Stimulated activated CD4-positive, alpha-beta T cell treated with anti-CD3 and anti-CD28 coated beads, Interleukin-1b, Interleukin-23, amount 100 ng/mL, for 24 hours (primary cell): ENCODE data around the gene ALDH4A1.

Source experiments
- DNase-seq, 4 experiments: peaks; one replicate each; pipeline ENCODE4 v3.0.0-alpha.2; 2020; ENCODE audit warnings: low read depth in 4 of 4, low spot score in 1 of 4

The ALDH4A1 gene

DNA sequence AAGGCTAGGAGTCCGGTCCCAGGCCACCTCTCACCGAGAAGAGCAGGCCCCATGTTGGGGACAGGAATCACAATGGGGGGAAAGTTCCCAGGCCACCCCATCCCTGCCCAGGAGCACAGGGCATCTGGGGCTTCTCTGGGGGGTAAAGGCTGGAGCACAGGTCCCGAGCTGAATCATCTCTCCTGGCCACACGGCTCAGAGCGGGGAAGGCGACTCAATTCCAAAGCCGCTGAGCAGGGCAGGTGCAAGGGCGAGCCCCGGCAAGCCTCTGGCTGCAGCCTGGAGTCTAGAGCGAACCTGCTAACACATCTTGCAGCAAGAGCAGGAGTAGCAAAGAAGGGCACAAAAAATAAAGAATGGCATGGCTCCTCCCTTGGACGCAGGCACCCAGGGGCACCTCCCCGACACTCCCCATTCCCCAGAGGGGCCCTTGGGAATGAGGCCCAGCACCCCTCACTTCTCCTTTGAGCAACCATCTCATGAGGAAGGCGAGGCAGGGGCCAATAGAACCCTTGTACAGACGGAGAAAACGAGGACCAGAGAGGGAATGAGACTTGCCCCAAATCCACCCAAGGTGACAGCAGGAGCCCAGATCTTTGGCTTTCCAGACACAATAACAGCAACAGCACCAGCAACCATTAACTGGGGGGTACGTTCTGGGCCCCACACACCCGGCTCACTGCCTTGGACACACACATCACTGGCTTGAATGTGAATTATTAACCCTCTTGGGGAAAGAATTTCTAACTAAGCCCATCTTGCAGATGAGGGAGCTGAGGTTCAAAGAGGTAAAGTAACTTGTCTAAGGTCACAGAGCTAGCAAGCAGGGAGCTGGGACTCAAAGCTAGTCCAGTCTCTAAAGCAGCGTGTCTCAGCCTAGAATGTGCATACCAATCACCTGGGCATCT is 20.7 kb upstream of the ALDH4A1 start:
- no peak for DNase-seq

DNA sequence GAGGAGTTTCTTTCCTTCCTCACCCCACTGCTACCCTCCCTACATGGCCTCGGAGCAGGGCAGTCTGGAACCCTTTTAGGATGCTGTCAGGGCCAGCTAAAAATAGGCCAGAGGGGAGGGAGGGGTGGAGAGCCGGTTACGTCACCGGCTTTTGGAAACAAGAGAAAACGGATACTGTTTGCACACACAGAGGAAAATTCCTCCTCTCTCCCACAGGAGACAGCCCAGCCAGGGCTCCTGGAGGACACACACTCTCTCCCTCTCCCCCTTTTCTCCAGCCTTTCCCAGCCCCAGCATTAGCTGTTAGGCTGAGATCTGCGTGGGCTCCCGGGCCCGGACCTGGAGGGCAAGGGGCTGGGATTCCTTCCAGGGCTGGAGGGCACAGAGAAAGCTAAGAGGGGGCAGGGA is 20.0 kb upstream of the ALDH4A1 start:
- no peak for DNase-seq

DNA sequence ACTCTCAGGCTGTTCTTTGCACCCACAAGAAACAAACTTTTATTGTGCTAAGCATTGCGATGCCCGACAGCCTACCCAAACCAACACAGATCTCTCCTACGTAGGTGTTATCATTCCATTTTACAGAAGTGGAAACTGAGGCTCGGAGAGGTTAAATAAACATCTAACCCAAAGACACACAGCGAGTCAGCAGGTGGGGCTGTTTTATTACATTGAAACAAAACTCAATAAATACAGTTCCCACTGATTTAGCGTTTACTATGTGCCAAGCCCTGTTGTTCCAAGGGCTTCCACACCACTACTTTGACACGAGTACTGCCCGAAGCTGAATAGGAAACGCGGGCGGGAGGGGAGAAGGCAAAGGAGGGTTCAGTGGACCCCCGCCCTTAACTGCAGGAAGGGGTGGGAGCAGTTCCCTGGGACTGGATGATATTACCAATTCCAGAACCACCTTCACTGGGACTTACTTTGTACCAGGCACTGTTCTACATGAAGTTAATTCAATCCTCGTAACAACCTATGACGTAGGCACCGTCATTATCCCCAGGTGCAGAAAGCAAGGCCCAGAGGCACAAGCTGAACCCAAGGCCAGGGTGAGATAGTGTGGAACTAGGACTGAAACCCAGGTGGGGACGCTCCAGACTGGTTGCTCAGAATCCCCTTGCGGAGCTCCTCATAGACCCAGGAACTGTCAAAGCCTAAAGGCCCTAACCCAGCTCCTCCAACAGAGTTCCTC is 19.3 kb upstream of the ALDH4A1 start:
- no peak for DNase-seq

DNA sequence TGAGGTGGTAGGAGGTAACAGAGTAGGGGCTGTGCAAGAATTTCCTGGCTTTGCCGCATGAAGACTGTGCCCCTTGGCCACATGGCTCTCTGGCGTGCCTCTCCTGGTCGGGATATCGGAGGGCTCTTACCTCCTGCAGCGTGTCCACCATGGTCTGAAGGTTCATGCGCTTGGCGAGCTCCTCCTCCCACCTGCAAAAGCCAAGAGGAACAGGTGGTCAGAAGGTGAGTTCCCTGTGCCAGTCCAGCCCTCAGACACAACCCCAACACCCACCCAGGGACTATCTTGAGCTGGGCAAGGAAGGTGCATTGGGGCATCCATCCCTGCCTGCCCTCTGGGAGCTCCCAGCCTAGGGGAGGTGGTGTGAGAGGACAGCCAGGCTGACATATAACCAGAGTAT is 18.6 kb upstream of the ALDH4A1 start:
- DNase-seq, result no peak

DNA sequence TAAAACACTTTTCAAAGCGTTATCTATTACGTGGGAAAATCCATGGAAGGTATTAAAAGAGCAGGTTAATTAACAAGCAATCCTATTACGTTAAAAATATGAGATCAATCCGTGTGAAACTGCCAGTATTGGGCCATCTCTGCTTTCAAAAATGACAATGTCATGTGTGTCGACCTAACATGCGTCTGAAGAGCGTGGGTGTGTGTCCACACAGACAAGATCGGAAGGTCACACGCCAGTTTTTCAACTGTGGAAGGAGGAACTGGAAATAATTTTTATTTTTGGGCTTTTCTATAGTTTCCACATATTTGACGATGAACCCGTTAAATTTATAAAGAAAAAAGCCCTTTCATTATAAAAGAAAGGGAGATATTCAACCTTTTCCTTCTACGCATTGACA is 17.6 kb upstream of the ALDH4A1 start:
- no peak for DNase-seq

DNA sequence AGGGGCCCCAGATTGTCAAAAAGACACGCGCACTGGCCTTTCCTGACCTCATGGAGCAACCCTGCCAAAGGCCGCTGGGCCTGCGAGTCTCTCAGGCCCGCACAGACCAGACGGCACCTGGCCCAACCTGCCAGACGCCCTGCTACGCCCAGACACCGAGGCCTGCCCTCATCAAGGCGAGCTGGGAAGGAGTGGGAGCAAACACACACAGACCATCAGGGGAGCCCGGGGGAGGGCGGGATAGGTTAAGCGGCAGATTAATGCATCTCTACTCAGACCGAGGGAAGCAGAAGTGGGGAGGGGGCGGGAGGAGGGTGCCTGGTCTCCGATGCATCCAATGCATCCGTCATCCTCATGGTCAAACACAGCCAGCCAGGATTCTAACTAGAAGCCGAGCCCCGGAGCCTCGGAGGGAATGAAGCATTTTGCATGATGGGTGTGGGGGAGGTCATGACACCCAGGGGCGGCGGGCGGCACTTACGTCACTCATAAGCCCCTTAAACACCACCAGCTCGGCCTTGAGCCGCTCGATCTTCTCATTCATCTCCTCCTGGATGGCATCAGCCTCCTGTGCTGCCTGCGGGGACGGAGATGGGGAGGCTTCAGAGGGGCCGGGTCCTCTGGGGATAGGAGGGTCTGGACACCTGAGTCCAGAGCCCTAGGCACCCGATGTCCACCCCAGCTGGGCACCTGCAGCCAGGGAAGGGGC is 17.0 kb upstream of the ALDH4A1 start:
- DNase-seq, result no peak

DNA sequence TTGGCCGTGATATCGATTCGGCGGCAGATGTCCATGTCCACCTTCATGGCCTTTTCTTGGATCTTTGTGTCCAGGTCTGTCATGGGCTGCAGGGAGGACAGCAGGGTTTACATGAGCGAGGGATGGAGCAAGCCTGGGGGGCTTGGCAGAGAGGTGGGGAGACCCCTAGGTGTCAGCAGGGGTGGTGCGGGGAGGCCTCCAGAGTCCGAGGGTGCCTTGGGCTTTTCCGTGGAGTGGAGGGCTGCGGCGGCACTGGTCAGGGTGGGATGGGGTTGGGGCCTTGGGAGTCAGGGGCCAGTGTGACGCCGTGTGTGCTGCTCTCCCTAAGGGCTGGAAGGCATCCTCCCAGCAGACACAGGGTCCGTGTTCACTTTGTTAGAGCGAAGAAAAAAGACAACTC is 16.1 kb upstream of the ALDH4A1 start:
- no peak for DNase-seq

DNA sequence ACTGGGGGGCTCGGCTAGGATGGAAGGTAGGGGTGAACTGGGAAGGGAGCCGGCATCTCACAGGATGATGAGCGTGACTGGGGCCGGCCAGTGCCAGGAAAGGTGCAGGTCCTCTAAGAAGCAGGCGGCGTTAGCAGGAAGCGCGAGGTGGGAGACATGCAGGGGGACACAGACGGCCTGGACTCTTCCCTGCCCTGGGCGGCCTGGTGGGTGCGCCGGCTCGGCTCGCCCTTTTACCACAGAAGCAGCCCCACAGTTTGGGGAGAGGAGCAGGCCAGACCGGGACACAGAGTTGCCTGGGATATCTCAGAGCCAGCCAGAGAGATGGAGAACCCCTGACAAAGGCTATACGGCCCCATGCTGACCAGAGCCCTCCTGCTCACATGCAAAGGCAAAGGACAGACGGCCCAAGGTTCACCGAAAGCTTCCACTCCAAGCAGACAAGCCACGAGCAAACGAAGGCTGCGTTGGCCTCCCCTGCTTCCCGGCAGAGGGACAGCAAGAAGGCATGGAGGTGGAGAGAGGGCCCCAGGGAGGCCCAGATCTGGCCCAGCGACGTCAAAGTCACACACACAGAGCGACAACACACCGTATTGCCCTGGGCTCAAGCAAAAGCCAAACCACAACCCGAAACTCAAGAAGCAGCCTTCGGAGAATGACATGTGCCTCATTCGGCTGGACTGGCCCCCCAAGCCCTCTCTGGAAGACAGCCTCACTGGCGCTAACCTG is 14.9 kb upstream of the ALDH4A1 start:
- DNase-seq, result no peak

DNA sequence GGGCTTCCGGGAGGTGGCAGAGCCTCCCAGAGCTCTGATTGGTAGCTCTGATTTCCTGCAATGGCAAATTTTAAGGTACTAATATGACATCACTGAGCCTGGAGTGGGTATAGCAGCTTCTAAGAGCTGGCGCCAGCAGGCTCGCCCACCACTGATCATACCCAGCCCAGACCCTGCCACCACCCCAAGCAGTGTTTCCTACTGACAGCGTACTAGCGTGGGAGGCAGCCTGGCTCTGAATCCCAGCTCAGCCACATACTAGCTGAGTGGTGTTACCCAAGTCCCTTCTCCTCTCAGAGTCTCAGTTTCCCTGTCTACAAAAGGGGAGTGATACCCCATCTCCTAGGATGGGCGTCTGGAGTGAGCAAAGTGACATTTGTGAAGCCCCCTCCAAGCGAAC is 13.0 kb upstream of the ALDH4A1 start:
- no peak for DNase-seq

DNA sequence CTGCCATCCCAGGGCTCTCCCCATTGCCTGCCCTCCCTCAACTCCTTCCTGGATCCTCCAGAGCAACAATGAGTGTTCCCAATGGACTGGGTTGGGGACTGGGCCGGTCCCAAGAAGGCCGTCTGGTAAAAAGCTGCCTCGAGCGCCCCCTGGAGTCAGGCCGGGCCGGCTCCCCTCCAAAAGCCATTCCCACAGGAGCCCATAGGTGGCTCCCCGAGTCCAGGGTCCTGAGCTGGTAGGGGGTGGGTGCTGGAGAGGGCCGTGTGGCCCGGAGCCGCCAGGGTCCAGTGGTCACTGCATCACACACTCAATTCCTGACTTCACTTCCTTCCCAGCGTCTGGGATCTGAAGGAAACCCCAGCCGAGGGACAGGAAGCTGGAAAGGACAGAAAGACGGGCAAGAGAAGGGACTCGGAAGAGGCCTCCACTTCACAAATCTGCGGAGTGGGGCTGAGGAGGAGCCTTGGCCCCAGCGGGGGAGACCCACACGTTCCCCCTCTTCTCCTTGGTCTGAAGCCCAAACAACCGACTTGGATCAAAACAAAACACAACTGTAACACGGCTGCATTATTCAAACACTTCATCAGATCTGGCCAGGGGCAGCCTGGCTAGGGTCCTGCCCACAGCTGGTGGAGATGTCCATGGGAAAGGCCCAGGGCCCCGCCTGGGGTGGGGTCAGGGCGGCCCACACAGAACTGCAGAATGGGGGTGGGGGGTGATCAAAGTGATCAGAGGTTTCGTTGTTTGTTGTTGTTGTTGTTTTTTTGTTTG is 10.9 kb upstream of the ALDH4A1 start:
- peak; percentile 64 to 71 (median 65) for DNase-seq

DNA sequence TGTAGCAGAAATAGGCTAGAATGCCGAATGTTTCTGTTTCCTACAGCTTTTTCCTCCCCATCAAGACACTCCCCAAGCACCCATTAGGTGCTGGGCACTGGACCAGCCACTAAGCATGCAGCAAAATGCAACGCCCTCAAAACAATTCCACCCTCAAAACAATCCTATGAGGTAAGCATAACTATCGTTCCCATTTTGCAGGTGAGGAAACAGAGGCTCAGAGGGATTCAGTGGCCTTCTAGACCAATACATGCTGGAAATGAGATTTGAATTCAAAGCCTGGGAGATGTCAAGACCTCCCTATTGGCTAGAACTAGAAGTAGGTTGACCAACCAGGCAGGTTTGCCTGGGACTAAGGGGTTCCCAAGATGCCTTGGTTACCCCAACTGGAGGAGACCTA is 10.2 kb upstream of the ALDH4A1 start:
- no peak for DNase-seq

DNA sequence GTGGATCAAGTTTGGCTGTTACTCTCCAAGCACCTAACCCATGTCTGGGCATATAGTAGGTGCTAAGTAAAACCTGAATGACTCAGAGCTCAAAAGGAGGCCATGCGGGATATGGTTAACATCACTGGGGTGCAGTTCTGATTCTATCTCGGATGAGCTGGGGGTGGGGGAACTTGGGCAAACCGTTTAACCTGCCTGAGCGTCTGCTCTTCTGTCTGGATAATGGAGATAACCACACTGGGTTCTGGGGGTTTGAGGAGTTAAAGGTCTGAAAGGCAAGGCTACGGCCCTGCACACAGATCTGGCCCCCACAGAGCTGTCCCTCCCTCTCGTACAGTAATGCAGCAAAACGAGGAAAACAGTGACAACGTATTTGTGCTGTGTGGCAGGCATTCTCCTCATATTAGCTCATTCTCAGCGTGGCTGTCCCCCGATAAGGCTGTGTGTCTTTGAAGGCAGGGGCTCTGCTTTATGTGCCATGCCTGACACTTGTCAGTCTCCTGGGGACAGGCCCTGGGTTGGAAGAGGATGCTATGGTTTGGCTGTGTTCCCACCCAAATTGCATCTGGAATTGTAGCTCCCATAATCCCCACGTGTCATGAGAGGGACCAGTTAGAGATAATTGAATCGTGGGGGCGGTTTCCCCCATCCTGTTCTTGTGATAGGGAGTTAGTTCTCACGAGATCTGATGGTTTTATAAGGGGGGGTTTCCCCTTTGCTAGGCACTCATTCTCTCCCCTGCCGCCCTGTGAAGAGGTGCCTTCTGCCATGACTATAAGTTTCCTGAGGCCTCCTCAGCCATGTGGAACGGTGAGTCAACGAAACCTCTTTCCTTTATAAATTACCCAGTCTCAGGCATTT is 6.8 kb upstream of the ALDH4A1 start:
- DNase-seq, result peak in 1 of 4 experiments; percentile 20

DNA sequence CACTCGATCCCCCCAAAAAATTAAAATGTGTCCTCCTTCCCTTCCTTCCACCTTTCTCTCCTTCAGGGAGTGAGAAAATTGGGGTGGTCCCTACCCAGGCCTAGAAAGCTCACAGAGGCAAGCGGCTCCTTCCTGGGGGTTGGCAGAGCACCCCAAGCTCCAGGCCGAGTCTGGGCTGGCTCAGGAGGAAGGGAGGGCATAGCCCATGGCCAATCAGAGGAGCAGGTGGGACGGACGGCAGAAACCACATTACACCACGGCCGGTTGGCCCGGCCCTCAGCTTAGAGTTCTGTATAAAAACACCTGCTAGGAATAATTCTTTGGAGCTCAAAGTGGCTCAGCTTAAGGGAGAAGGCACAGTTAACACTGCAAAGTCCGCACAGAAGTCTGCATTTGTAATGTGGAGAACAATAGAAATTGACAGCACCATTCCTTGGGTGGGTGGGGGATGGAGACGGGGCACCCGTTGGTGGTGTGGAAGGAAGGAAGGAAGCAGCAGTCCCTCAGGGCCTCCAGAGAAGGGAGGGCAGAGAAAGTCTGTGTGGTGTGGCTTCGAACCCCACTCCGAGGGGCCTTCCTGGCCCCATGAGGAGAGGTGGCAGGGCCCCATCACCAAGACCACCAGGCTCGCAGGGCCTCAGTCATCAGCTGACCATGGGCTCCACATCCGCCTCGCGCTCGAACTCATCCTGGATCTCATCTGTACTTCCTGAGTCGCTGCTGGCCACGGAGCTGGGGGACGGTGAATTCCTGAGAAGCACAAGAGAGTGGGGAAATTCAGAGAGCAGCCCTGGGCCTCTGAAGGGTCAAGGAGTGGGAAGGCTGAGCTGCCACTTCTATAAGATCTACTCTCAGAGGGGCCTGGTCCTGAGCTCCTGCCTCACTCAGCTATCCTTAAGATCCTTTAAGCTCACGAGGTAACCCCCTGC is 5.8 kb upstream of the ALDH4A1 start:
- no peak for DNase-seq

DNA sequence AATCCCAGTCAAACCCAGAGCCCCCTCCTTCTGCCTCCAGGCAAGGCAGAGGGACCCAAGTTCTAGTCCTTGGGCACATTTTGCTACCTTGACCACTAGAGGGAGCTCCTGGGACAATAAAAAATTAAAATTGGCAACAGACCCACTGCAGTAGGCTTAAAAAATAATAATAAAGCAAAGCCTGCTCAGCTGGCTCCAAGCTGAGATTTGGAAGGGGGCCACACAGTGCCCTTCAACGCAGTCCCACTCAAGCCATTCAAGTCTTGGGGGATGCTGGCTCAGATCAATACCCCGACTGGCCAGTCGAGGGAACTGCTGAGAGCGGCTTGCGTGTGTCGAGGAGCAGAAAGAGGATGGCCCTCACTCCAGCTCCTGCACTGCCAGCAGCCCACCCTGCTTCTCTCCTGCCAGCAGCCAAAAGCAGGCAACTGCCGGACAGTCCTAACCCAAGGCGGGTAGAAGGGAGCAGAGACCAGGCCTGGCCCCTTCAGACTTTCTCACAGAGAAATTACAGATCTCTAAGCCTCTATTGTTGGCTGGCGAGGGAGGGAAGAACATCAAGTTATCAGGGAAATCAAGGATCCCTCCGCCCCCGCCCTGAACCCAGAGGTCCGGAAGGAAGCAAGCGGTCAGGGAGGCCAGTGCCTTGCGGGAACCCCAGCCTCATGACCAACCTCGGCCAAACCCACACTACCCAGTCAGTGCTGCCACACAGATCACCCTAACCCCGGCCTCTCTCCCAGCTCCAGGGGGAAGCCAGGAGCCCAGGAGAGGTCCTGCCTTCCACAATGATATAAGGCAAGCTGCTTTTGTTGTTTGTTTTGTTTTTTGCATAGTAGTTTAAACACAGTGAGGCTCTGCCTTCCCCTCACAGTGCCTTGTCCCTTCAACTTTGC is 4.9 kb upstream of the ALDH4A1 start:
- peak in 2 of 4 experiments; percentile 39 to 50 for DNase-seq

DNA sequence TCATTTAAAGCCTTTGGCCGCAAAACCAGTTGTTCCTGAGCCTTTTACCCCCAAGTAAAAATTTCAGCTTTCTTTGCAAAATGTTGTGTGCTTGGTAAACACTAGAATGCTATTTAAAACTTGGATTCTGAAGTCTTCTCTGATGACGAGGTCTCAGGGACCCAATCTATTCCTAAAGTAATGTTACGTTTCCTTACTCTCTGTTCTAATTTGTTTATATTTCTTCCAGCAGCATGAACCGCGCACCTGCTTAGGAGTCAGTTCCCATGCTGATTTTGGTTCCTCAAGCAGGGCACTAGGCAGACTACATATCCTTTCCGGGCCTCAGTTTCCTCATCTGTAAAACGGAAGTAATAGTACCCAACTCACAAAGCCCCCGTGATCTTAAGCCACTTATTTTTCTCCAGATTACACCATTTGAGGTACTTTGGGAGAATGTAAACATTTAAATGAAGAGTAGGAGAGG is 969 bp upstream of the ALDH4A1 start:
- no peak for DNase-seq

DNA sequence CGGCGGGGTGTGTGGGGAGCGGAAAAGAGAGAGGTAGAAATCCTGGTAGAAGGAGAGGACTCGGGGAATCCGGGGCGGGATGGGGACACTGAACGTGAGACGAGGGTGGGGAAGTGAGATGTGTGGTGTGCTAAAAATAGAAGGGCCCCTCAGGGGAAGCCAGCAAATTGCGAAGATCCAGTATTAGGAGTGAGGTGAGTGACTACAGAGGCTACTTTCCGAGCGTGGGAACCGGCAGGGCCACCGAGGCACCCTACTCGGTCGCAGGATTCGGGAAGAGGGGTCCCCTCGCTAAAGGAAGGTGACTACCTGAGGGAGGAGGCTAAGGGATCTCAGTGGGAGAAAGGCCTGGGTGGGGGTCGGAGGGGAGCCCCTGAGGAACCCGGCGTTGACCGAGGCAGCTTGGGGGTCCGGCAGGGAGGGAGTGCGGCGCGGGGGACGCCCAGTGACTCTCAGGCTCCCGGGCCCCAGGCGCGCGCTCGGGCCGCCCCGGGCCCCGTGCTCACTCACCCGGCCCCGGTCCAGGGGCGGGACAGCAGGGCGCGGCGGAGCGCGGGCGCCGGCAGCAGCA is 318 bp downstream of the ALDH4A1 start:
- DNase-seq, result no peak
